ENCODE data around the gene MGAT3. TPM values are rescaled to one million over a fixed set of nuclear protein-coding genes. Genes with fewer than 3 reads are reported as not detected.

The MGAT3 gene
- total and polyA plus RNA-seq, 10 donors = 1.3 to 14.4 (median 9.1) TPM

DNA sequence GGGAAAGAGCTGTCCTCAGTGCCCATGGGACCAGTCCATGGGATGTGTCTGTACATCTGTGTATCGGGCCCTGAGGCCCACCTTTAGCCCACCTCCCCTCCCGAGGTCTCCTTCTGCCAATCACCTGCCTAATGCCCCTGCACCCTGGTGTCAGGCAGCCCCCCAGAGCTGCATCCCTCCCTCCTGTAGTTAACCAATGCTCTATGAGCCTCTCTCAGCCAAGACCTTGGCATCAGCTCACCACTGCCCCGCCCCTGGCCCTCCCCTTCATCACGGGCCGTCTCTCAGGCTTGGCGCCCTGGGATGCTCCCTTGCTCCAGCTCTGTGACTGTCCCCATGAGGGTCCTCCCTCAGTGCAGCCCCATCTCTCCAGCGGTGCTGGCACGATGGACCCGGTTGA is 18.5 kb downstream of the MGAT3 start:
- Histone ChIP-seq H3K4me3 (no peak overlapping the region), H3K36me3 (peaks cover 0 to 9% (median 0%) of the 10 kb centered on the region in 6 donors), H3K9me3 (no peaks in the 10 kb centered on the region), H3K27me3 (replicated peaks in 1 of 7) (no peaks in the 10 kb centered on the region), H3K27ac (no peak overlapping the region), H3K4me1 (peaks cover 21 to 53% (median 32%) of the 10 kb centered on the region in 6 donors)
- intact Hi-C loops (cut with DNase I; ENCODE audit: low total_unique reads) = no loop called here
- 76 to 96% (median 83%) methylated on average over 5 to 9 of the region's 9 CpGs for WGBS, 5 donors
- no peak for TF ChIP-seq POLR2AphosphoS5 (IDR thresholded peaks at IDR 0.05)
- TF ChIP-seq, protein P1, sequence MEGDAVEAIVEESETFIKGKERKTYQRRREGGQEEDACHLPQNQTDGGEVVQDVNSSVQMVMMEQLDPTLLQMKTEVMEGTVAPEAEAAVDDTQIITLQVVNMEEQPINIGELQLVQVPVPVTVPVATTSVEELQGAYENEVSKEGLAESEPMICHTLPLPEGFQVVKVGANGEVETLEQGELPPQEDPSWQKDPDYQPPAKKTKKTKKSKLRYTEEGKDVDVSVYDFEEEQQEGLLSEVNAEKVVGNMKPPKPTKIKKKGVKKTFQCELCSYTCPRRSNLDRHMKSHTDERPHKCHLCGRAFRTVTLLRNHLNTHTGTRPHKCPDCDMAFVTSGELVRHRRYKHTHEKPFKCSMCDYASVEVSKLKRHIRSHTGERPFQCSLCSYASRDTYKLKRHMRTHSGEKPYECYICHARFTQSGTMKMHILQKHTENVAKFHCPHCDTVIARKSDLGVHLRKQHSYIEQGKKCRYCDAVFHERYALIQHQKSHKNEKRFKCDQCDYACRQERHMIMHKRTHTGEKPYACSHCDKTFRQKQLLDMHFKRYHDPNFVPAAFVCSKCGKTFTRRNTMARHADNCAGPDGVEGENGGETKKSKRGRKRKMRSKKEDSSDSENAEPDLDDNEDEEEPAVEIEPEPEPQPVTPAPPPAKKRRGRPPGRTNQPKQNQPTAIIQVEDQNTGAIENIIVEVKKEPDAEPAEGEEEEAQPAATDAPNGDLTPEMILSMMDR (IDR thresholded peaks at IDR 0.05 in 8 of 11, conservative IDR thresholded peaks at IDR 0.05 in 3 of 11) = no peak
- TF ChIP-seq POLR2A (IDR thresholded peaks at IDR 0.05) = no peak
- no peak for DNase-seq

DNA sequence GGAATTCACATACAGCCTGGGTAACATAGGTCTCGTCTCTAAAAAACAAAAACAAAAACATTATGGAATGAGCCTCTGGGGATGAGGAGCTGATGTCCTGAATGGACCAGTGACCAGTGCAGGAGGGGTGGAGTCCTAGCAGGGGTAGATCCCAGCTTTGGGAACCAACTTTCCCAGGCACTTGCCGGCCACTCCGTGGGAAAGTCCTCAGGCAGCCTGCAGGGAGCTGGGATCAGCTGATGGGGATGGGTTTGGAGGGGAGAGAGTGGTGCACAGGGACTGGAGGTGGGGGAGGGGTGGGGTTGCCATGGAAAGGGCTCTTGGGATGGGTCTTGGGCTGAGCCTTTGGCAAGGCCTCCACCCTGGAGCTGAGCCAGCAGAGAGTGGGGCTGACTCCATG is 19.1 kb downstream of the MGAT3 start:
- intact Hi-C loops (cut with DNase I; ENCODE audit: low total_unique reads) = no loop called here
- TF ChIP-seq POLR2AphosphoS5 (IDR thresholded peaks at IDR 0.05) (no peak), POLR2A (IDR thresholded peaks at IDR 0.05) (no peak)
- TF ChIP-seq, protein P1 (IDR thresholded peaks at IDR 0.05 in 8 of 11, conservative IDR thresholded peaks at IDR 0.05 in 3 of 11) = no peak
- H3K27ac ChIP-seq = no peak overlapping the region
- no peaks in the 10 kb centered on the region for H3K9me3 ChIP-seq
- peaks cover 0 to 9% (median 0%) of the 10 kb centered on the region in 6 donors for H3K36me3 ChIP-seq
- no peaks in the 10 kb centered on the region for H3K27me3 ChIP-seq (replicated peaks in 1 of 7)
- WGBS, 5 donors = 80 to 92% (median 88%) methylated on average over 3 of the region's 3 CpGs
- H3K4me3 ChIP-seq = no peak overlapping the region
- peaks cover 19 to 47% (median 26%) of the 10 kb centered on the region in 6 donors for H3K4me1 ChIP-seq
- DNase-seq = no peak

DNA sequence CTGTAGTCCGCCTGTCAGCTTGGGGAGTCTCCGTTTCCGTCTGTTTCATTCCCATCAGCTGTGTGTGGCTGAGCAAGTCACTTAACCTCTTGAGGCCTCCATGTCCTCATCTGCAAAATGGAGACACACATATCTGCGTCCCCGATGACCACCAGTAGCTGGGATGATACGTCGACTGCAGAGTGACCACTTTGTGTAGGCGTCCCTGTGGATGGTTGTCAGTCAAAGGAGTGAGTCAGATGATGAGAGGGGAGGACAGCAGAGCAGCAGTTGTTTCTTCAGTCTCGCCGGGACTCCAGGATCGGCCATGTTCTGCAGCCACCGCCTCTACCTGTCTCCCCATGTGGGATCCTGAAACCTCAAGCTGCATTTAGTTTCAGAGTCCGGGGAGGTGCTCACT is 19.9 kb downstream of the MGAT3 start:
- no peak overlapping the region for H3K27ac ChIP-seq
- no peak overlapping the region for H3K4me3 ChIP-seq
- no peak for TF ChIP-seq POLR2A (IDR thresholded peaks at IDR 0.05)
- TF ChIP-seq, protein P1 (IDR thresholded peaks at IDR 0.05 in 8 of 11, conservative IDR thresholded peaks at IDR 0.05 in 3 of 11) = no peak
- TF ChIP-seq POLR2AphosphoS5 (IDR thresholded peaks at IDR 0.05) = no peak
- no peak for DNase-seq
- H3K9me3 ChIP-seq = no peaks in the 10 kb centered on the region
- peaks cover 0 to 9% (median 0%) of the 10 kb centered on the region in 6 donors for H3K36me3 ChIP-seq
- WGBS, 5 donors = 84 to 98% (median 87%) methylated on average over 10 to 13 of the region's 13 CpGs
- peaks cover 12 to 39% (median 18%) of the 10 kb centered on the region in 6 donors for H3K4me1 ChIP-seq
- intact Hi-C loops (cut with DNase I; ENCODE audit: low total_unique reads) = no loop called here
- H3K27me3 ChIP-seq (replicated peaks in 1 of 7) = no peaks in the 10 kb centered on the region

DNA sequence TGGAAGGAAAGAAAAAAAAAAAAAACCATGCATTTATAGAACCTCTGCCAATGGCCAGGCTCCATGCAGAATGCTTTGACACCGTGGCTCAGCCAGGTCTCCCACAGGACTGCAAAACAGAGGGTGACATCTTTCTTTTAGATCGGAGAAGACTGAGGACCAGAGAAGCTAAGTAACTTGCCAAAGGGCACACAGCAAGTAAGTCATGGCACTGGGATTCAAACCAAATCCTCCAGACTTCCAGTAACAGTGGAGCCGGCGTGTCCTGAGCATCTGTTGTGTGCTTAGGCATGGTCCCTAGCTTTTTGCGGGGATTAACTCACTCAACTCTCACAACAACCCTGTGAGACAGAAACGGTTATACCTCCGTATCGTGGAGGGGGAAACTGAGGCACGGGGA is 20.7 kb downstream of the MGAT3 start:
- DNase-seq = no peak
- H3K36me3 ChIP-seq = peaks cover 0 to 9% (median 0%) of the 10 kb centered on the region in 6 donors
- TF ChIP-seq, protein P1 (IDR thresholded peaks at IDR 0.05 in 8 of 11, conservative IDR thresholded peaks at IDR 0.05 in 3 of 11) = no peak
- TF ChIP-seq POLR2AphosphoS5 (IDR thresholded peaks at IDR 0.05) (no peak), POLR2A (IDR thresholded peaks at IDR 0.05) (no peak)
- no peak overlapping the region for H3K4me3 ChIP-seq
- H3K27me3 ChIP-seq (replicated peaks in 1 of 7) = no peaks in the 10 kb centered on the region
- WGBS, 5 donors = 92 to 97% (median 93%) methylated on average over 9 of the region's 9 CpGs
- peaks cover 3 to 31% (median 10%) of the 10 kb centered on the region in 6 donors for H3K4me1 ChIP-seq
- H3K27ac ChIP-seq = no peak overlapping the region
- H3K9me3 ChIP-seq = no peaks in the 10 kb centered on the region
- intact Hi-C loops (cut with DNase I; ENCODE audit: low total_unique reads) = no loop called here

All from spleen (tissue), 11 donors.